A673 (cell line): ENCODE data around the gene FBXL13. TPM values are rescaled to one million over a fixed set of nuclear protein-coding genes. Genes with fewer than 3 reads are reported as not detected.

Experiments
- BruUV-seq: library from RNA; stranded (reverse); fragments of 400-500 nt; replicated peaks from 2 replicates; lab custom pipeline; 2021; lab: Mats Ljungman, UMichigan
- CTCF ChIA-PET: fragments of 300-600 bp; sonication (Branson Sonifier 250); formaldehyde crosslinking; loops from one replicate; lab custom pipeline; 2022; ENCODE audit warnings: antibody characterized with exemption; lab: Charles Lee
- POLR2A ChIA-PET: fragments of 300-600 bp; sonication (Branson Sonifier 250); formaldehyde crosslinking; loops from one replicate; lab custom pipeline; 2022; ENCODE audit warnings: antibody characterized with exemption; ENCODE audit not compliant: low non-redundant PET; lab: Charles Lee
- DNase-seq: peaks from one replicate; pipeline ENCODE4 v3.0.0-alpha.2; 2015; ENCODE audit warnings: low spot score
- H3K27ac ChIP-seq: fragments of 200-600 bp; sonication (generic); 2 replicates; pipeline ENCODE4 v1.5.1; 2016; ENCODE audit warnings: mixed run types, low read depth, mild to moderate bottlenecking, mixed read lengths, antibody characterized with exemption, low read length; ENCODE audit not compliant: poor library complexity, severe bottlenecking
- H3K27me3 ChIP-seq: fragments of 200-600 bp; sonication (generic); replicated peaks from 2 replicates; pipeline ENCODE4 v1.6.1; 2017; ENCODE audit warnings: mixed run types, low read depth, mild to moderate bottlenecking, mixed read lengths, antibody characterized with exemption, low read length; ENCODE audit not compliant: insufficient read depth, poor library complexity
- H3K36me3 ChIP-seq: fragments of 200-600 bp; sonication (generic); 2 replicates; pipeline ENCODE4 v1.6.1; 2016; ENCODE audit warnings: mixed run types, mild to moderate bottlenecking, mixed read lengths, antibody characterized with exemption, low read length; ENCODE audit not compliant: insufficient read depth, poor library complexity, severe bottlenecking
- H3K4me1 ChIP-seq: fragments of 200-600 bp; sonication (generic); 2 replicates; pipeline ENCODE4 v1.6.1; 2017; ENCODE audit warnings: mixed run types, mild to moderate bottlenecking, mixed read lengths, antibody characterized with exemption, low read length; ENCODE audit not compliant: insufficient read depth, poor library complexity, severe bottlenecking
- H3K4me3 ChIP-seq: fragments of 200-600 bp; sonication (generic); 2 replicates; pipeline ENCODE4 v1.5.1; 2016; ENCODE audit warnings: low read depth, mixed run types, mild to moderate bottlenecking, mixed read lengths, low read length; ENCODE audit not compliant: poor library complexity, severe bottlenecking
- H3K9me3 ChIP-seq: fragments of 200-600 bp; sonication (generic); 2 replicates; pipeline ENCODE4 v1.6.1; 2016; ENCODE audit warnings: mixed run types, low read depth, mild to moderate bottlenecking, mixed read lengths, antibody characterized with exemption, low read length; ENCODE audit not compliant: poor library complexity, severe bottlenecking
- EZH2 ChIP-seq: fragments of 200-600 bp; sonication (generic); IDR thresholded peaks from 2 replicates; pipeline ENCODE4 v1.6.1; 2017; ENCODE audit warnings: borderline replicate concordance, low read depth, mild to moderate bottlenecking, mixed read lengths, antibody characterized with exemption, low read length; ENCODE audit not compliant: poor library complexity, severe bottlenecking
- intact Hi-C: fragments of 100-400 bp; cut with micrococcal nuclease; formaldehyde crosslinking; loops from one replicate; pipeline ENCODE4 v1.10.0; 2022; ENCODE audit not compliant: unreplicated experiment
- total RNA-seq: library from RNA; stranded (reverse); gene quantifications from 2 replicates; pipeline ENCODE4 v1.2.3, GENCODE V29; 2021
- TF ChIP-seq, protein P1 (sequence below): fragments of 300-800, 200-600 bp; sonication (generic); conservative IDR thresholded peaks from 2 replicates; pipeline ENCODE4 v1.5.1; 2017; ENCODE audit warnings: low read depth, mild to moderate bottlenecking, antibody characterized with exemption, low read length, moderate library complexity, mixed read lengths

Gene FBXL13
- total RNA-seq, 1 experiment from 2014 or later = 0.37 TPM

DNA sequence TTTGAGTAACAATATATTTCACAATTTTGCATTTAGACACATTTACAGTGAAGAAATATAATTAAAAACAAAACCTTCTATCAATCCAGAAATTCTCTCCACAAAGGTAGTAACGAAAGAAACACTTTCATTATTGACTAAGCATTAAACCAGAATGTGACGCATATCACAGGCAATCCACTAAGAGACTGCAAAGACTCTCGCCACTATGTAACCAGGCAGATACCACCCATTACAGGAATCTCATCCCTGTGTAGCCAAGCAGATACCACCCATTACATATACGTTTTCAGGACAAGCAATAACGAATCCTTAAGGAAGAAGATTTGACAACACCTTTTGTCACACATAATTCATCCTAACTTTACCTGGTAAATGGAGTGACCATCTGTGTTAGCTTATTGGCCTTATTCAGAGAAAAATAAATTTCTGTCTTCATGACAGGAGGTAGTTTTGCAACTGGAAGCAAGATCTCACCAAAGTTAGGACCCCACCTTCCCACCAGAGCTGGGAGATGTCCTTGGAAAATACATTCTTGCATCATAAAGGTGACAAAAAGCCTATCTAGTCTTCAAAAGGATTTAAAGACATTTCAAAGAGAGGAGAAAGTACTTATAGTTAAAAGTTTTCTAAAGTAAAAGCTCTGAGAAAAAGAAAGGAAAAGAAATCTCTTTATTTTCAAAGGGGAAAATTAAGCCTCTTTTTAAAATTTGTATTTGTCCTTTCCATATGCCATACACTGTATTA lies 131.0 kb downstream of the FBXL13 start:
- Histone ChIP-seq H3K27me3 (no peaks in the 10 kb centered on the region), H3K36me3 (no peaks in the 10 kb centered on the region), H3K4me3 (no peak overlapping the region), H3K27ac (no peak overlapping the region), H3K4me1 (no peaks in the 10 kb centered on the region), H3K9me3 (no peaks in the 10 kb centered on the region)
- TF ChIP-seq, protein P1, sequence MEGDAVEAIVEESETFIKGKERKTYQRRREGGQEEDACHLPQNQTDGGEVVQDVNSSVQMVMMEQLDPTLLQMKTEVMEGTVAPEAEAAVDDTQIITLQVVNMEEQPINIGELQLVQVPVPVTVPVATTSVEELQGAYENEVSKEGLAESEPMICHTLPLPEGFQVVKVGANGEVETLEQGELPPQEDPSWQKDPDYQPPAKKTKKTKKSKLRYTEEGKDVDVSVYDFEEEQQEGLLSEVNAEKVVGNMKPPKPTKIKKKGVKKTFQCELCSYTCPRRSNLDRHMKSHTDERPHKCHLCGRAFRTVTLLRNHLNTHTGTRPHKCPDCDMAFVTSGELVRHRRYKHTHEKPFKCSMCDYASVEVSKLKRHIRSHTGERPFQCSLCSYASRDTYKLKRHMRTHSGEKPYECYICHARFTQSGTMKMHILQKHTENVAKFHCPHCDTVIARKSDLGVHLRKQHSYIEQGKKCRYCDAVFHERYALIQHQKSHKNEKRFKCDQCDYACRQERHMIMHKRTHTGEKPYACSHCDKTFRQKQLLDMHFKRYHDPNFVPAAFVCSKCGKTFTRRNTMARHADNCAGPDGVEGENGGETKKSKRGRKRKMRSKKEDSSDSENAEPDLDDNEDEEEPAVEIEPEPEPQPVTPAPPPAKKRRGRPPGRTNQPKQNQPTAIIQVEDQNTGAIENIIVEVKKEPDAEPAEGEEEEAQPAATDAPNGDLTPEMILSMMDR = no peak
- no peak for TF ChIP-seq EZH2
- intact Hi-C loops = no loop called here
- POLR2A ChIA-PET = no interaction called here
- BruUV-seq = no TSS peak
- CTCF ChIA-PET = no interaction called here
- DNase-seq = no peak

DNA sequence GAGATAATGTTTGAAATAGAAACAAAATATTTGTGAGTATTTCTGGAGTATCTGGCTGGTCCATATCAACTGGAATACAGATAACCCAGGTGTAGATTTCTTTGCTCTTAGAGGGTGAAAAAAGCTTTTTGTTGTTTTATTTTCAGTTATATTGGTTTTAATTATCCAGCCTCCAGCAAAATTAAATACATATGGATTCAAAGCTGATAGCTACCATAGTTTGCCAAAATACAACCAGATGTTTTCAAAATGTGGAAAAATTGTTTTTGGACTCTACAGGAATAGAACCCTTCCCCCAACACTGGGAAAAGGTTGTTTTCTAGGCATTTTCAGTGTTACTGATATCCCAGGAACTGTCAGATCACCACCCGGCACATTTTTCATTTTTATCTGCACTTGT lies 131.7 kb downstream of the FBXL13 start:
- CTCF ChIA-PET = no interaction called here

DNA sequence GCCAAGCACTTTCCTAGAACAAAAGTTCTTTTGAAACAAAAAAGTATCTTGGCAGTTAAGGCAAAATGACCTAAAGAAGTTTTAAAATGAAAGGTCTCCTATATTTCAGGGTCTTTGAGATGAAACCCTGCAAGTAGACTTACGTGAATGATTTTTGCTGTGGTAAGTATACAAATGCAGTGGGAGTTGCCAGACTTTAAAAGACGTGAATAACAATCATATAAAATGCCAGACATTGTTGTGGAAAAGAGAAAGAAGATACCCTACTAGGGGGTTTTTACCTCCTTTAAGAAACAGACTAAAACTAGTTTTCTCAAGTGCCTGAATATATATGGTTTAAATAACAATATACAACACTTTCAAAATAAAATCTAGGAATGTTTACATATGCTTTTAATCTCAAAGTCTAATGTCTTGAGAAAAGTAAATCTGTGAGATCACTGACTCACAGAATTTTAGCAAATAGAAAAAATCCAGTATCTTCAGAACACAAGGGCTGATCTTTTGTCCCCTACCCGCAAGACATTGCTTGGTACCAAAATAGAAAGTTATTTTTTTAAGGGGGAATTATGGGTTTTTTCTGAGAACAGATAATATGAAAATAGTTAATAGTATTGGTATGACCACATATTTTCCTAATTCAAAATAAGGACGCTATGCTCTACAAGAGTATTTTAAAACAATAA lies 132.3 kb downstream of the FBXL13 start:
- ChIA-PET CTCF (no interaction called here), POLR2A (no interaction called here)
- Histone ChIP-seq H3K4me1 (no peaks in the 10 kb centered on the region), H3K4me3 (no peak overlapping the region), H3K9me3 (no peaks in the 10 kb centered on the region), H3K27me3 (no peaks in the 10 kb centered on the region), H3K27ac (no peak overlapping the region), H3K36me3 (no peaks in the 10 kb centered on the region)
- no peak for DNase-seq
- no peak for TF ChIP-seq EZH2
- TF ChIP-seq, protein P1 = no peak
- intact Hi-C loops = no loop called here
- no TSS peak for BruUV-seq

More for the DNA sequence above, 131.7 kb downstream of the FBXL13 start:
- H3K4me3 ChIP-seq = no peak overlapping the region
- BruUV-seq = no TSS peak
- no peak overlapping the region for H3K27ac ChIP-seq
- H3K36me3 ChIP-seq = no peaks in the 10 kb centered on the region
- no peaks in the 10 kb centered on the region for H3K9me3 ChIP-seq
- H3K4me1 ChIP-seq = no peaks in the 10 kb centered on the region
- TF ChIP-seq, protein P1 = no peak
- POLR2A ChIA-PET = no interaction called here
- intact Hi-C loops = no loop called here
- H3K27me3 ChIP-seq = no peaks in the 10 kb centered on the region
- DNase-seq = no peak
